GM21423 (cell line): ENCODE measurements around the gene SCIN.
"Not testable (repeated sequence)": the region's sequence is repeated elsewhere in the genome, so short reads cannot be mapped to it uniquely, and the experiment has no call there.

Source experiments
- ATAC-seq: cut with Tn5 transposase; IDR thresholded peaks from one replicate; pipeline ENCODE4 v1.9.1; 2021; ENCODE audit warnings: mild to moderate bottlenecking, moderate library complexity; ENCODE audit not compliant: unreplicated experiment

The SCIN gene

GRCh38 chr7:12570534-12571461, at the start of gene SCIN:
Gene SCIN, plus strand, starts transcription at chr7:12570720. Its CDS starts 67 bp downstream, at chr7:12570787.
- peak; percentile 26 for ATAC-seq

GRCh38 chr7:12524794-12525386, 45.6 kb upstream of the SCIN start:
- ATAC-seq, result peak; percentile 44

- not testable (repeated sequence) for ATAC-seq
These were observed 43.8 kb upstream of the SCIN start for GRCh38 chr7:12526693-12527092.

- ATAC-seq, result not testable (repeated sequence)
These were observed 42.9 kb upstream of the SCIN start for GRCh38 chr7:12527670-12528069.

GRCh38 chr7:12529971-12530710, 40.4 kb upstream of the SCIN start:
- no peak for ATAC-seq

GRCh38 chr7:12531784-12532183, 38.7 kb upstream of the SCIN start:
- no peak for ATAC-seq

- no peak for ATAC-seq
These were observed 36.5 kb upstream of the SCIN start for GRCh38 chr7:12534046-12534445.

- no peak for ATAC-seq
These were observed 30.8 kb upstream of the SCIN start for GRCh38 chr7:12539681-12540080.

GRCh38 chr7:12540850-12541249, 29.7 kb upstream of the SCIN start:
- no peak for ATAC-seq

- no peak for ATAC-seq
These were observed 26.9 kb upstream of the SCIN start for GRCh38 chr7:12543586-12543985.

GRCh38 chr7:12549106-12549505, 21.4 kb upstream of the SCIN start:
- ATAC-seq, result no peak

GRCh38 chr7:12550956-12551355, 19.6 kb upstream of the SCIN start:
- no peak for ATAC-seq

- no peak for ATAC-seq
These were observed 17.6 kb upstream of the SCIN start for GRCh38 chr7:12552876-12553275.

- ATAC-seq, result no peak
These were observed 17.1 kb upstream of the SCIN start for GRCh38 chr7:12553416-12553815.

- ATAC-seq, result no peak
These were observed 16.2 kb upstream of the SCIN start for GRCh38 chr7:12554351-12554750.

GRCh38 chr7:12554872-12555271, 15.6 kb upstream of the SCIN start:
- no peak for ATAC-seq

- not testable (repeated sequence) for ATAC-seq
These were observed 14.8 kb upstream of the SCIN start for GRCh38 chr7:12555695-12556094.

GRCh38 chr7:12556139-12556792, 14.3 kb upstream of the SCIN start:
- not testable (repeated sequence) for ATAC-seq

- ATAC-seq, result no peak
These were observed 13.2 kb upstream of the SCIN start for GRCh38 chr7:12557282-12557681.

- ATAC-seq, result no peak
These were observed 5.3 kb upstream of the SCIN start for GRCh38 chr7:12564996-12565764.
